Femur (tissue), 1 donor: Measurements from ENCODE around the gene ALDH2.
A peak's percentile ranks its signal among the peaks of the same experiment; 100 is the strongest.
"Not testable (repeated sequence)": the region's sequence is repeated elsewhere in the genome, so short reads cannot be mapped to it uniquely, and the experiment has no call there.

Source experiments
- DNase-seq: peaks from one replicate; pipeline ENCODE4 v3.0.0-alpha.2; 2017

ALDH2 gene

DNA sequence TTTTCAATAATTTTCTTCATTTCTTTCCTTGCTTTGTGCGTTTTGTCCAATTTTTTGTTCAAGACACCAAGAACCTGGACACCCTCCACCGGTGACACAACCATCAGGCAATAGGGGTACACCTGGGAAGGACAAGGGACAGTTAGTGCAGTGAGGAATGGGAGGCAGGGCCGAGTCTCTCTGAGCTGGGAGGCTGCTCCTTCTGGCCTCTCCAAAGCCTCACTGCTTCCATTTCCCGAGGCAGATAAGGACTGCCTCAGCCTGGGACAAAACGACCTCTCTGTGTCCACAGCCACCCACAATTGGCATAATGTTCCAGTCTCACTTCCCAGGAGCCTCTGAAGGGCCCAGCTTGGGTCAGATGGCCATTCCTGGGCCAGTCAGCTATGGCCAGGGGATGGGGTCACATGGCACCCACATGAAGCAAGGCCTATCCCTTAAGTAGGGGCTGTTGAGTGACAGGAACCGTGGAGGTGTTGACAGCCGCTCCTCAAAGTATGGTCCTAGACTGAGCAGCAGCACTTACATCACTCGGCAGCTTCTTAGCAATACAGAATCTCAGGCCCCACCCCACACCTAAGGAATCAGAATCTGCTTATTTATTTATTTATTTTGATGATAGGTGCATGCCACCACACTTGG lies 61.7 kb downstream of the ALDH2 start:
- no peak for DNase-seq

DNA sequence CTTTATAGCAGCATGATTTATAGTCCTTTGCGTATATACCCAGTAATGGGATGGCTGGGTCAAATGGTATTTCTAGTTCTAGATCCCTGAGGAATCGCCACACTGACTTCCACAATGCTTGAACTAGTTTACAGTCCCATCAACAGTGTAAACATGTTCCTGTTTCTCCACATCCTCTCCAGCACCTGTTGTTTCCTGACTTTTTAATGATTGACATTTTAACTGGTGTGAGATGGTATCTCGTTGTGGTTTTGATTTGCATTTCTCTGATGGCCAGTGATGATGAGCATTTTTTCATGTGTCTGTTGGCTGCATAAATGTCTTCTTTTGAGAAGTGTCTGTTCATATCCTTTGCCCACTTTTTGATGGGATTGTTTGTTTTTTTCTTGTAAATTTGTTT lies 62.9 kb downstream of the ALDH2 start:
- not testable (repeated sequence) for DNase-seq

DNA sequence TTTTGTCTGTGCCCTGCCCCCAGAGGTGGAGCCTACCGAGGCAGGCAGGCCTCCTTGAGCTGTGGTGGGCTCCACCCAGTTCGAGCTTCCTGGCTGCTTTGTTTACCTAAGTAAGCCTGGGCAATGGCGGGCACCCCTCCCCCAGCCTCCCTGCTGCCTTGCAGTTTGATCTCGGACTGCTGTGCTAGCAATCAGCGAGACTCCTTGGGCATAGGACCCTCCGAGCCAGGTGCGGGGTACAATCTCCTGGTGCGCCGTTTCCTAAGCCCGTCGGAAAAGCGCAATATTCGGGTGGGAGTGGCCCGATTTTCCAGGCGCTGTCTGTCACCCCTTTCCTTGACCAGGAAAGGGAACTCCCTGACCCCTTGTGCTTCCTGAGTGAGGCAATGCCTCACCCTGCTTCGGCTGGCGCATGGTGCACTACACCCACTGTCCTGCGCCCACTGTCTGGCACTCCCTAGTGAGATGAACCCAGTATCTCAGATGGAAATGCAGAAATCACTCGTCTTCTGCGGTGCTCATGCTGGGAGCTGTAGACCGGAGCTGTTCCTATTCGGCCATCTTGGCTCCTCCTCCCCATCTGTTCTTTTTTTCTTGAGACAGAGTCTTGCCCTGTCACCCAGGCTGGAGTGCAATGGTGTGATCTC lies 68.1 kb downstream of the ALDH2 start:
- DNase-seq: not testable (repeated sequence)

DNA sequence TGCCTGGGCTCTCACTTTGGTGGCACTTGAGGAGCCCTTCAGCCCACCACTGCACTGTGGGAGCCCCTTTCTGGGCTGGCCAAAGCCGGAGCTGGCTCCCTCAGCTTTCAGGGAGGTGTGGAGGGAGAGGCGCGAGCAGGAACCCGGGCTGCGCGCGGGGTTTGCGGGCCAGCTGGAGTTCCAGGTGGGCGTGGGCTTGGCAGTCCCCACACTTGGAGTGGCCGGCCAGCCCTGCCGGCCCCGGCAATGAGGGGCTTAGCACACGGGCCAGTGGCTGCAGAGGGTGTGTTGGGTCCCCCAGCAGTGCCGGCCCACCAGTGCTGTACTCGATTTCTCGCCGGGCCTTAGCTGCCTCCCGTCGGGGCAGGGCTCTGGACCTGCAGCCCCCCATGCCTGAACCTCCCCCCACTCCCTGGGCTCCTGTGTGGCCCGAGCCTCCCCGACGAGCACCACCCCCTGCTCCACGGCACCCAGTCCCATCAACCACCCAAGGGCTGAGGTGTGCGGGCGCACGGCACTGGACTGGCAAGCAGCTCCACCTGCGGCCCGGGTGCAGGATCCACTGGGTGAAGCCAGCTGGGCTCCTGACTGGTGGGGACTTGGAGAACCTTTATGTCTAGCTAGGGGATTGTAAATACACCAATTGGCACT lies 68.9 kb downstream of the ALDH2 start:
- not testable (repeated sequence) for DNase-seq

DNA sequence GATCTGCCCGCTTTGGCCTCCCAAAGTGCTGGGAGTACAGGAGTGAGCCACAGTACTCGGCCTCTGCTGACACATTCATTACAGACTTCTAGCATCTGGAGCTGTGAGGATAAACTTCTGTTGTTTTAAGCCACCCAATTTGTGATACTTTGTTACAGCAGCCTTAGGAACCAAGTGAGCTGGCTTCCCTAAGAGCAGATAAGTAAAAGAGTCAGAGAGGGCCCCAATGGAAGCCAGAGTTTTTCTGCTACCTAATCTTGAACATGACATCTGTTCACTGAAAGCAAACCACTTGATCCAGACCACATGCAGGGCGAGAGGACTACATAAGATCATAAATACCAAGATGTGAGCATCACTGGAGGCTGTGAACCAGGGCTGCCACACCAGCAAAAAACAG lies 71.6 kb downstream of the ALDH2 start:
- no peak for DNase-seq

DNA sequence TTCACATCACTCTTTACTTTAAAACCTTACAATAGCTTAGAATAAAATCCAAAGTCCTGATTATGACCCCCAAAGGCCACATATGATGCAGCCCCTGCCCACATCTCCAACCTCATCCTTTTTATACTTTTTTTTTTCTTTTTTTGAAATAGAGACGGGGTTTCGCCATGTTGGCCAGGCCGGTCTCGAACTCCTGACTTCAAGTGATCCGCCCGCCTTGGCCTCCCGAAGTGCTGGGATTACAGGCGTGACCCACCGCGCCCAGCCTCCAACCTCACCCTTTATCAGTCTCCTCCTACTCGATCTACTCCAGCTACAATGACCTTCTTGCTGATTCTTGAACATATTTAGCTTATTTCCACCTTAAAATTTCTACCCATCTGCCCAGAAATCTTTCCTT lies 74.1 kb downstream of the ALDH2 start:
- DNase-seq: no peak

DNA sequence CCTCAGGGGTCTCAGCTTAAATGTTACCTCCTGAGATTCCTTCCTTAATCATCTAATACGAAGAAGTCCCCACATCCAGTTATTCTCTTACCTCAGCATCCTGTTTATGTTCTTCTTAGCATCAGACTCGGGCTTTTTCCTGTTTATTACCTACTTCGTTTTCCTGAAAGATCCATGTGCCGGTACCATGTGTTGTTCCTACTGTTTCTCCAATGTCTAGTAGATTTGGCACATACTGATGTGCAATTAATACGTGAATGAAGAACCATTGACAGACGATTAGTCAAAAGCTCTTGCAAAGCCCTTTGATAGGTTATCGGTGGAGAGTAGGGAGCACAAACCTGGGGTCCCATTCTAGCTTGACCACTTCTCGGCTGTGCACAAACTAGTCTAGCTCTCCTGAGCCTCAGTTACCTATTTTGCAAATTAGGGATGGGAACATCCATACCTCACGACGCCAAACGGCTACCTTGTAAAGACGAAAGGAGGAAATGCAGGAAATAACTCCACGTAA lies 74.6 kb downstream of the ALDH2 start:
- DNase-seq: no peak

DNA sequence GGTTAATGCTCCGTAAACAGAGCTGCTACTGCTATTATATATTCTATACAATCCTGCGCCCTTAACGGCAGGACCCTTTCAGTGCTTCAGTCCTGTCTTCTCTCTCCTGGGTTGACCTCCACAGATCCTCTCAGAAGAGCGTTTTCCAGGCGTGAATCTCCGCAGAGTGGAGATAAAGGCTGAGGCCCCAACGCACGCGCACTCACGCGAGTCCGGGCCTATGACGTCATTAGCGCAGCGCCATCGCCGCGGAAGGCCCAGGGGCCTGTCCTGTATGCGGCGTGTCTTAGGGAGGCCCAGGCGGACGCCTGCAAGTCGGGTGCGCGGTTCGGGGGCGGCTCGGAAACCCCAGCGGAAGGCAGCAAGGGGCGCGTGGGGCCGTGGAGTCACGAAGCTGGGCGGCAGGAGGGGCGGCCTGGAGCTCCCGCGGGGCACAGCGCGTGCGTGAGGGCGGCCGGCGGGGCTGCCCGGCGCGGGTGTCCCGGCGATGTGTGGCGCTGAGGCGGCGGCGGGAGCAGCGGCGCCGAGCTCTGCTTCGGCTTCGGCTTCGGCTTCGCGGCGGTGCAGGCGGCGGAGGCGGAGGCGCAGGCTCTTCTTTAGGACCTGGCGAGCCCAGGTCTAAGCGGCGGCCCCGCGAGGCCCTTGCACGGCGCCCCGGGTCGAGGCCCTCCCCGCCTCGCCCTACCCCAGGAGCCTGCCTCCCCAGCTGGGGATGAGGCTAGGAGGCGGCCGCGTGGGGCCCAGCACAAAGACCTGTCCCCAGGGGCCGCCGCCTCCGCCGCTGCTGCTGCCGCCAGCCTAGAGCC lies 75.2 kb downstream of the ALDH2 start, which contains the start of gene MAPKAPK5:
MAPKAPK5 (plus strand) TSS at position 479 of the 806 bp plus-strand sequence. CDS start 506 bp downstream, outside the sequence.
- peak; percentile 97 for DNase-seq

DNA sequence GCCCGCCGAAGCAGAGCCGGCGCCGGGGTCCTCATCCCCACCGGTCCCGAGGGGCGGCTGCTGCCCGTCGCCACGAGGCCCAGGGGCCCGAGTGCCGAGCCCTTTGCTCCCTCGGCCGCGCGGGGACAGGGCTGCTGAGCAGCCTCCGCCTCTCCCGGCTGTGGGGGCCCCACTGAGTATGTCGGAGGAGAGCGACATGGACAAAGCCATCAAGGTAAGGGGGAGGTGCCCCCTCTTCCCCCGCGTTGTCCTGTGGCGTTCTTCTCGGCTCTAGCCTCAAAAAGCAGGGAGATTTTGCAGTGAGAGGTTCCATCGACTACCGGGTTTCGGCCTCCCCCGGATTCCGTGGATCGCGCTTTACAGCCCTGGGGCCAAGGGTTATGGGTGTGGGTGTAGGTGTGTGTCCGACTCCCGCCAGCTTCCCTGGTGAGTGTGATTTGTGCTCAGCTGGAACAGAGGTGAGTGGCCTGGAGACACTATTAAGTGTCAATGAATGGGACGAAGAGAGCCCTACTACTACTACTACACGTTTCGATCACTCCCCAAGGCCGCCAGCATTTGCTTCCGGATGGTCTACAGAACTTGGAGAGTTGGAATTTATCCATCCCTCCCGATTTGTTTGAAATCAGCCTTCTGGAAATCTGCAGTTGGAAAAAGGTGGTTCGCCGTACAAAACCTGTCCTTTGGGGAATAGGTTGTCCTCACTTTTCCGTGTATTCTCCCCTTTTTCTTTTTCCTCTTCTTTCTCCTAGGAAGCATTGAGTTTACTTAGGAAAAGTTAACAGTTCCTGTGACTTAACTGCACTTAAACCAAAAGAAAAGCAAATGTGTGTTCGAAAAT lies 76.0 kb downstream of the ALDH2 start:
- no peak for DNase-seq

DNA sequence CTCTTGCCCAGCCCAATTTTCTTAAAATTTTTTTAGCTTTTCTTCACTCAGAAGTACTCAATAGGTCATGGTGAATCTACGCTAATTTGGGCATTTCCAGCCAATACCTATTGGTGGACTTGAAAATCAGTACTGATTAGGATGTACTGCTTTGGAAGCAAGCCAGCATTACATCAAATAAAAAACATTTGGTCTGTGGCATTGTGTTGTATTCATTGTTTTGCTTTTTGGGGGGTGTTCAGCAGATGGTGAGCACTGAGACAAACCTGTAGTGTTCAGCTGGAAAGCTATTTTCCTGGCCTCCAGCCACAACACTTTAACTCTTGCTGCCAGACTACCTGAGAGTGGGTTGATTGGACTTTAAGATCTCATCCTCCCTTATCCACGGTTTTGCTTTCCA lies 79.3 kb downstream of the ALDH2 start:
- DNase-seq: no peak

DNA sequence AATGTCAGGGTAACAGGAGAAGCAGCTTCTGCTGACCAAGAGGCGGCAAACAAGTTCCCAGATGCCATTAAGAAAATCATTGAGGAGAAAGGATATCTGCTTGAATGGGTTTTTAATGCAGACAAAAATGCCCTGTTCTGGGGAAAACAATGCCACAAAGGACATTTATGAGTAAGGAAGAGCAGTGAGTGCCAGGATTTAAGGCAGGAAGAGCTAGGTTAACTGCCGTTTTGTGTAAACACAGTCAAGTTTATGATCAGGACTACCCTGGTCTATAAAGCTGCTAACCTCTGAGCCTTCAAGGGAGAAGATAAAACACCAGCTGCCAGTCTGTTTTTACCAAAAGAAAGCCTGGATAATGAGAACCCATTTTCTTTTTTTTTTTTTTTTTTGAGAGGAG lies 83.8 kb downstream of the ALDH2 start:
- DNase-seq: no peak

DNA sequence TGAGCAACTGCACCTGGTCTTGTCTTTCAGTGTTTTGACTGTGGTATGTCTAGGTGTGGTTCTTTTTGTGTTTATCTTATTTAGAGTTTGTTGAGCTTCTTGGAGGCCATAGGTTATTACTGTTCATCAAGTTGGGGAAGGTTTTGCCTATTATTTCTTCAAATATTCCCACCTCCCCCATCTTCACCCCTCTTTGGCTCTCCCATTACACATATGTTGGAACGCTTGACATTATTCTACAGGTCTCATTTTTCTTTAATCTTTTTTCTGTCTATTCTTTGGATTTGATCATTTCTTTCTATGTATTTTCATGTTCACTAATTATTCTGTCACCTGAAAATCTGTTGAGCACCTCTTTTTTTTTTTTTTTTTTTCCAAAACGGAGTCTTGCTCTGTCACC lies 91.5 kb downstream of the ALDH2 start:
- DNase-seq: no peak

DNA sequence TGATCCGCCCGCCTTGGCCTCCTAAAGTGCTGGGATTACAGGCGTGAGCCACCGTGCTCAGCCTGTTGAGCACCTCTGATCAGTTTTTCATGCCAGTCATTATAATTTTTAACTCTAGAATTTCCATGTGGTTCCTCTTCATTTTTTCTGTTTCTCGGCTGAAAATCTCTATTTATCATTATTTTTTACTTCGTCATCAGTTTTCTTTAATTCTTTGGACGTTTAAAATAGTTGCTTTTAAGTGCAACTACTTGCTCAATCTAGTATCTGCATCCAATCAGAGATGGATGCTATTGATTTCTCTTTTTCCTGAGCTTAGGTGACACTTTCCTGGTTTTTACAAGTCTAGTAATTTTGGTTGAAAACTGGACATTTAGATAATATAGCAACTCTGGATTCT lies 92.0 kb downstream of the ALDH2 start:
- DNase-seq: no peak

DNA sequence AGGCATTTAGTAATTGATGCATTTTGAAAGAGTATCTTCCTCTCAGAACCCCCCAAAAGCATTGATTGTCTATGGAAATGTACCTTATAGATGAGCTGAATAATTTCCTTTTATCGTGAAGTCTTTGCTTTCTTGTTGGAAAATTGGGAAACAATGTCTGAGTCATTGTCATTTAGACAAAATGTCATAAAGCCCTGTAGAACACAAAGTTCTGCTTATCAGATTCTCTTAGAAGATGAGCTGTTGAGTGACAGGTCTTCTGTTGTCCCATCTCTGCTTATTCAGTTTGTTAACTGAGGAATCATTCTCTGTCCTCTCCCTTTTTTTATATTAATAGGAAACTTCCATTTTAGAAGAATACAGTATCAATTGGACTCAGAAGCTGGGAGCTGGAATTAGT lies 98.2 kb downstream of the ALDH2 start:
- DNase-seq: no peak
